Measurements from ENCODE around the gene FBXW8.

DNA sequence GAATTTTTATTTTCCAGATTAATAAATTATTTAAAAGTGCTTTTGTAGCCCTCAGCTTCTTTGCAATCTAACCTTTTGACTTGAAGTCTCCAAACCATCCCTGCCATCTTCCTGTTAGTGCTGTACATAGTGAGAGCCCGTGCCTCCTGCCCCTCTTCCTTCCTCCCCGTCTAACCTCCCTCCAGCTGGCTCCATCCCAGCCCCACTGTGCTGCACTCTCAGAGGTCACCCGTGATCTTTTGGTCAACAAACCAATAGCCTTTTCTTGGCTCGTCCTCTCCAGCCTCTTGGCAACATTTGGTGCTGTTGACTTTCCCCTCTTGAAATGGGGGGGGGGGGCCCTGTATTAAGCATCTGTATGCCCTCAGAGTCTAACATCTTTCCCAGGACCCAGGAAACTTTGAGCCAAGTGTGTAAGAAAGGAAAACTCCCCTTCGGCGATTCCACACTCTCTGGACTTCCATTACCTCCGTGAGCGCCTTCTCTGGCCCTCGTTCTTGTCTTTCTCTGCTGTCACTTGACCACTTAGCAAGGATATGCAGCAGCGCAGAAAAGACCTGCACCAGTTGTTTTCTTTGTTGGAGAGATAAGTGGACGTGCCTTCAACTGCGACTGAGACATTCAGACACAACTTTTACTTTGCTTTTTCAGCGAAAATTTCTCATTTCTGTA is 44.1 kb downstream of the FBXW8 start:
- TF ChIP-seq, protein P1, sequence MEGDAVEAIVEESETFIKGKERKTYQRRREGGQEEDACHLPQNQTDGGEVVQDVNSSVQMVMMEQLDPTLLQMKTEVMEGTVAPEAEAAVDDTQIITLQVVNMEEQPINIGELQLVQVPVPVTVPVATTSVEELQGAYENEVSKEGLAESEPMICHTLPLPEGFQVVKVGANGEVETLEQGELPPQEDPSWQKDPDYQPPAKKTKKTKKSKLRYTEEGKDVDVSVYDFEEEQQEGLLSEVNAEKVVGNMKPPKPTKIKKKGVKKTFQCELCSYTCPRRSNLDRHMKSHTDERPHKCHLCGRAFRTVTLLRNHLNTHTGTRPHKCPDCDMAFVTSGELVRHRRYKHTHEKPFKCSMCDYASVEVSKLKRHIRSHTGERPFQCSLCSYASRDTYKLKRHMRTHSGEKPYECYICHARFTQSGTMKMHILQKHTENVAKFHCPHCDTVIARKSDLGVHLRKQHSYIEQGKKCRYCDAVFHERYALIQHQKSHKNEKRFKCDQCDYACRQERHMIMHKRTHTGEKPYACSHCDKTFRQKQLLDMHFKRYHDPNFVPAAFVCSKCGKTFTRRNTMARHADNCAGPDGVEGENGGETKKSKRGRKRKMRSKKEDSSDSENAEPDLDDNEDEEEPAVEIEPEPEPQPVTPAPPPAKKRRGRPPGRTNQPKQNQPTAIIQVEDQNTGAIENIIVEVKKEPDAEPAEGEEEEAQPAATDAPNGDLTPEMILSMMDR (IDR thresholded peaks at IDR 0.05), result no peak
- no peak for TF ChIP-seq POLR2A (IDR thresholded peaks at IDR 0.05)

Measured in esophagus squamous epithelium (tissue), 4 donors.